22Rv1 (cell line): ENCODE data around the gene ZNF837.

ENCODE experiments used
- ZFX ChIP-seq: fragments of 450-650 bp; IDR thresholded peaks from 2 replicates; pipeline ENCODE4 v1.6.1; 2017; ENCODE audit warnings: antibody characterized with exemption, borderline replicate concordance
- TF ChIP-seq, protein P1 (sequence below): fragments of 450-650 bp; IDR thresholded peaks from 2 replicates; pipeline ENCODE4 v1.5.1; 2017; ENCODE audit warnings: mild to moderate bottlenecking

DNA sequence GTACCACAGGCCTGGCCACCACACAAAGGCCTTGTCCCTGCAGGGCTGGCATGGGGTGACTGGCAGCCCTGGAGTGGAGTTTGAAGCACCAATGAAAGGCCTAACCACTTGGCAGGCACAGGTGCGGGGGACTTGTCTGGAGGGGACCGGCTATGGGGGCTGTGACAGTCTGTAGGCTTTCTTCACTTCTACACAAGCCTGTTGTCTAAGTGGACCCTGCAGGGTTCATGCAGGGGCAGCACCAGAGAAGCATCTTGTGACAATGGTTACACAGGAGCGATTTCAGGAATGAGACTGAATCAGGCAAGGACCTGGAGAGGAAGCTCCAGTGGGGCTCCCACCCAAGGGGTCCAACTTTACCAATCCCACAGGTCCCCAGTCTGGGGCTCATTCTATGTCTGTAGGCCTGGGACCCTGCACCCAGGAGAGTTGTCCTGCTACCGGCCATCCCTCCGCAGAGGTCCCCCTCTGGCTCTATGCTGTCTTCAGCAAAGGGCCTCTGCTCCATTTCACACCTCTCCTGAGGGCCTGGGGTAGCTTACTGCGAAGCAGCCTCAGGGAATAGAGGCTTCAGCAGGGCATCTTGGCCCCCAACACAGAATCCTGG, 2.3 kb upstream of the ZNF837 start:
- TF ChIP-seq, protein P1, sequence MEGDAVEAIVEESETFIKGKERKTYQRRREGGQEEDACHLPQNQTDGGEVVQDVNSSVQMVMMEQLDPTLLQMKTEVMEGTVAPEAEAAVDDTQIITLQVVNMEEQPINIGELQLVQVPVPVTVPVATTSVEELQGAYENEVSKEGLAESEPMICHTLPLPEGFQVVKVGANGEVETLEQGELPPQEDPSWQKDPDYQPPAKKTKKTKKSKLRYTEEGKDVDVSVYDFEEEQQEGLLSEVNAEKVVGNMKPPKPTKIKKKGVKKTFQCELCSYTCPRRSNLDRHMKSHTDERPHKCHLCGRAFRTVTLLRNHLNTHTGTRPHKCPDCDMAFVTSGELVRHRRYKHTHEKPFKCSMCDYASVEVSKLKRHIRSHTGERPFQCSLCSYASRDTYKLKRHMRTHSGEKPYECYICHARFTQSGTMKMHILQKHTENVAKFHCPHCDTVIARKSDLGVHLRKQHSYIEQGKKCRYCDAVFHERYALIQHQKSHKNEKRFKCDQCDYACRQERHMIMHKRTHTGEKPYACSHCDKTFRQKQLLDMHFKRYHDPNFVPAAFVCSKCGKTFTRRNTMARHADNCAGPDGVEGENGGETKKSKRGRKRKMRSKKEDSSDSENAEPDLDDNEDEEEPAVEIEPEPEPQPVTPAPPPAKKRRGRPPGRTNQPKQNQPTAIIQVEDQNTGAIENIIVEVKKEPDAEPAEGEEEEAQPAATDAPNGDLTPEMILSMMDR, result no peak
- no peak for TF ChIP-seq ZFX
